AG09309 (cell line): Measurements from ENCODE around the gene CXXC1.

Experiments used
- DNase-seq: peaks from one replicate; pipeline ENCODE4 v3.0.0-alpha.2; 2010; ENCODE audit warnings: low read depth
- H3K4me3 ChIP-seq: 2 replicates; pipeline ENCODE4 v1.5.1; 2011; ENCODE audit warnings: mild to moderate bottlenecking, low read depth, low read length, moderate library complexity; ENCODE audit not compliant: control insufficient read depth
- TF ChIP-seq, protein P1 (sequence below): IDR thresholded peaks from 2 replicates; pipeline ENCODE4 v1.5.1; 2011; ENCODE audit warnings: mild to moderate bottlenecking, low read depth, low read length, inconsistent platforms; ENCODE audit not compliant: insufficient read depth, control insufficient read depth; ENCODE audit errors: missing control alignments

Gene CXXC1

DNA sequence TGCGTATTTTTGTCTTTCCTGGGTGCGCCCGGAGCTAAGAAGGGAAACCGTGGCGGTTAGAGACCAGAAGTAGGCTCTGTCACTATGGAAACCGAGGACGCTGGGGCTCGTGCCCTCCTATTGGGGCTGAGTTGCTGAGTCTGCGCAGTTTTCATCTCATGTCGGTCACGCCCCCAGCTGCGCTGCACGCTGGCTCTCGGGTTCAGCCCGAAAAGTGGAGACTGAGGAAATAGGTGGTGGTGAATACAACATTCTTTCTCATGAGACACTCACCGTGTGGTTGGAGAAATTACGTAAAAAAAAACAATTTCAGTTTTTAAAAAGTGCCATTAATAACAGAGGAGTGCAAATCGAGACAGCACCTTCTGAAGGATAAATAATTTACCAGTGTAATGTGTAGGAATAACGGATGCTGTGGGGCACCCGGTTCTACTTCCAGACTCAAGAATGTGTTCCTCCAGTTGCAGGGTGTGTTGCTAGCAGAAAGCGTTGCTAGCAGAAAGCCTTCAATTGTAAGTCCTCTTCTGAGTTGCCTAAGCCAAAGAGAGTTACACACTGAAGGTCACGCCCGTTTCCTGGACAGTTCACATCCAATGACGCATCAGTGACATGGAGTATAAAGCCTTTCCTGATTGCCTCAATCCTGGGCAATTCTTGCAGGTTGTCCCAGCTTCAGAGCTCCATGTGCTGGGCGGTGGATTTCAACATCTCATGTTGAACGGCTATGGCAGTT, 20.4 kb upstream of the CXXC1 start:
- TF ChIP-seq, protein P1, sequence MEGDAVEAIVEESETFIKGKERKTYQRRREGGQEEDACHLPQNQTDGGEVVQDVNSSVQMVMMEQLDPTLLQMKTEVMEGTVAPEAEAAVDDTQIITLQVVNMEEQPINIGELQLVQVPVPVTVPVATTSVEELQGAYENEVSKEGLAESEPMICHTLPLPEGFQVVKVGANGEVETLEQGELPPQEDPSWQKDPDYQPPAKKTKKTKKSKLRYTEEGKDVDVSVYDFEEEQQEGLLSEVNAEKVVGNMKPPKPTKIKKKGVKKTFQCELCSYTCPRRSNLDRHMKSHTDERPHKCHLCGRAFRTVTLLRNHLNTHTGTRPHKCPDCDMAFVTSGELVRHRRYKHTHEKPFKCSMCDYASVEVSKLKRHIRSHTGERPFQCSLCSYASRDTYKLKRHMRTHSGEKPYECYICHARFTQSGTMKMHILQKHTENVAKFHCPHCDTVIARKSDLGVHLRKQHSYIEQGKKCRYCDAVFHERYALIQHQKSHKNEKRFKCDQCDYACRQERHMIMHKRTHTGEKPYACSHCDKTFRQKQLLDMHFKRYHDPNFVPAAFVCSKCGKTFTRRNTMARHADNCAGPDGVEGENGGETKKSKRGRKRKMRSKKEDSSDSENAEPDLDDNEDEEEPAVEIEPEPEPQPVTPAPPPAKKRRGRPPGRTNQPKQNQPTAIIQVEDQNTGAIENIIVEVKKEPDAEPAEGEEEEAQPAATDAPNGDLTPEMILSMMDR, result no peak
- DNase-seq, result peak; percentile 61
- H3K4me3 ChIP-seq, result peak overlapping the region; percentile 52

DNA sequence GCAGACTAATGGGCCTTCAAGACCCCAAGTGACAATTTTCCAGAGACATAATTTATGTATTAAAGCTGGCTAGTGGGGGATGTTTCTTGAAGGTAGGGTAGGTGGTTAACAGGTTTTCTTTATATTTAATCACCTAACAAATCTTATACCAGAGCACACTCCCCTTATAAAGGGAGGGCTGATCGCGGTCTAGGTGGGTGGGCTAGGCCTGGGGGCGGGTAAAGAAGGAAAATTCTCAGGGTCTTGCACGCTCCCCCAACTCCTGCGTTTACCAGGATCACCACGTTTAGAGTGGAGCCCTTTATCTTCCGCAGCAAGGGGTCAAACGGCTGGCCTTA, 19.9 kb upstream of the CXXC1 start:
- TF ChIP-seq, protein P1, result no peak
- peak overlapping the region; percentile 52 for H3K4me3 ChIP-seq
- no peak for DNase-seq

DNA sequence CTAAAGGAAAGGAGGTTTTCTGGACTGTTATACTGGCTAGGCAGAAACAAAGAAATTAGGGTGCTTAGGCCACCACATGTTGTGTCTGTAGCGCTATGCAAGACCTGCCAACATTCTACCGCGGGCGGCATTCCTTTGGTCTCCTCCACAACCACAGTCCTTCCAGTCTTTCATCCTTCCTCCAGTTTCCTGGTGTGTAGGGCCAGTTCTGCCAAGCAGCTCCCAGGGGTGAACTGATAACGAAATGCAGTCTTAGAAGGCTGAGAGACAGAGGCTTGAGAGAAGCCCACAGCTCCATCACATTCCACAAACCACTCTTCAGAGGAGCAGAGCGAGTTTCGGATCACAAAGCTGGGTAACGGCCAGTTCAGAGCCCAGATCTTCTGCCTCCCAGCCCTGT, 19.5 kb upstream of the CXXC1 start:
- no peak for DNase-seq
- TF ChIP-seq, protein P1, result no peak
- no peak overlapping the region for H3K4me3 ChIP-seq

DNA sequence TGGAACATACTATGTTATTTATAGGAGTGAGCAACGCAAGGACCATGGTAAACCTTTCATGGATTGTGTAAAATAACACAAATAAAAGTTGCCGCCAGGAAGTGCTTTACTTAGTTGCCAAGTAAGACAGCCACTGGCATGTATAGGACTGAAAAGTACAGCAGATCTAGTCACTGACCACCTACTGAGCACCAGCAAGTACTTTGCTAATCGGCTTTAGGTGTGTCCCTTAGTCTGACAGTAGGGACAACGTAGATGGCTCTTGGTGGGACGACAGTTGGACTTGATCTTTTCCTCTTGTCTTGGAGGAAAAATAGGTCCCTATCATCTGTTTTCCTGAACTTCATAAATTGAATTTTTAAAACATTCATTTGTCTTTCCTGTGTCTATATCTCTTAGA, 13.6 kb upstream of the CXXC1 start:
- DNase-seq, result no peak
- H3K4me3 ChIP-seq, result no peak overlapping the region
- TF ChIP-seq, protein P1, result no peak

DNA sequence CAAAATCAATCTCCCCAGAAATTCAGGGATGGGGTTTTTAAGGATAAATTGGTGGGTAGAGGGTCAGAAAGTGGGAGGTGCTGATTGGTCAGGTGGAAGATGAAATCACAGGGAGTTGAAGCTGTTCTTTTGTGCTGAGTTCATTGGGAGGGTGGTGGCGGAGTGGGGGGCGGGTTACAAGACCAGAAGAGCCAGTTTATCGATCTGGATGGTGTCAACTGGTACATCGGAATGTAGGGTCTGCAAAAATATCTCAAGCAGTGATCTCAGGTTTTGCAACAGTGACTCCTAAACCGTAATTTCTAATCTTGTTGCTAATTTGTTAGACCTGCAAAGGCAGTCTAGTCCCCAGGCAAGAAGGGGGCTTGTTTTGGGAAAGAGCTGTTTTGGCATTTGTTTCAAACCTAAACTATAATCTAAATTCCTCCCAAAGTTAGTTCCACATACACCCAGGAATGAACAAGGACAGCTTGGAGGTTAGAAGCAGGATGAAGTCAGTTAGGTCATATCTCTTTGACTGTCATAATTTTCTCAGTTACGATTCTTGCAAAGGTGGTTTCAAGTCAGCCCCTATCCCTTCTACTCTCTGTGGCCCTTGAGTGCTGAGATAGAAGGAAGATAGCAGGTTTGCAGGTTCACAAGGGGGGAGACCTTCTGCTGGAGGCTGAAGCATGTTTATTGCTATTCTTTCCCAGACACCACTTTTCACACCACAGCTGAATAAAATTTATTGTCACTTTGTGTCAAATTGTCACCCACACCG, 12.3 kb upstream of the CXXC1 start:
- H3K4me3 ChIP-seq, result no peak overlapping the region
- DNase-seq, result no peak
- TF ChIP-seq, protein P1, result no peak

DNA sequence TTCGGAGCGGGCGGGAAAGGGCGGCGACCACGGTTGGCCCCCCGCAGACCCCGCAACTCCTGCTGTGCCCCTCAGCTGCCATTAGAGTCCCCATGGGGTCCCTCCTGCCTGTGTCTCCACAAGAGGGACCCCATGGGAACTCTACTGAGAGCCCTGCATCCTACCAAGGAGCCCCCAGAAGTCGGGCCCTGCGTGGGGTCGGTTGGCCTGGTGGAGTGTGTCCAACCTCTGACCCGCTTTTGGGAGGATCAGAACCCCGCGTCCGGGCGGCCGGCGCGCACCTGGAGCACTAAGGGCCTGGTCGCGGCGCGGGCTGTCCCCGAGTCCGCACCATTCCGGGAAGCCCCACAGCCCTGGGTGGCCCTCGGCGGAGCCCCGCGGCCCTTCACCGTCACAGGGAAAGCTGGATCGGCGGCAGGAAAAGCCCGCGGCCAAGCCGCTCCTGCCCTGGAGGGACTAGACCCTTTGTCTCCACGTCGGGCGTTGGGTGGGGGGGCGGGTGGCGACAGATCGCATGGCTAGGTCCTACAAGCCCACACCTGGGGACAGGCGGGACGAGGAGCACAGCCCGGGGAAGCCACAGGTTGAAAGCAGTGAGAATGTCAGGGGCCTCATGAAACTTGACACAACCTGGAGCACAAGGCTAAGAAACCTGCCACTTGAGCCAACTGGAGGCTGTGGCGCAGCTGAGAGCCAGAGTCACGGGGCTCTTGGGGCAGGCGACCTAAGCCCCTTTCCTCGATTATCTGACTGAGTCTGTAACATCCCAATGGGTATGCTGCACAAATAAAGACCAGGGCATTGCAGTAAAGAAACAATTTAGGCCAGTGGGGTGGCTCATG, 11.2 kb upstream of the CXXC1 start:
- H3K4me3 ChIP-seq, result no peak overlapping the region
- DNase-seq, result no peak
- TF ChIP-seq, protein P1, result no peak
